Keratinocyte (primary cell): ENCODE data around the gene ETNK2. TPM values are rescaled to one million over a fixed set of nuclear protein-coding genes. Genes with fewer than 3 reads are reported as not detected.

Experiments used
- DNase-seq: peaks from one replicate; pipeline ENCODE4 v3.0.0-alpha.2; 2011; ENCODE audit warnings: low read depth, missing footprints, low spot score
- FAIRE-seq: peaks from 2 replicates; lab custom pipeline; 2011; peaks lifted over from hg19 to GRCh38; lab: Jason Lieb, UNC
- H2AFZ ChIP-seq: 2 replicates; pipeline ENCODE4 v1.6.0; 2012; ENCODE audit warnings: low read length, control low read depth, inconsistent platforms; ENCODE audit not compliant: control insufficient read depth
- H3K27ac ChIP-seq: 2 replicates; pipeline ENCODE4 v1.5.1; 2011; ENCODE audit warnings: low read length; ENCODE audit not compliant: control insufficient read depth, insufficient read depth
- H3K27me3 ChIP-seq: 3 replicates; pipeline ENCODE4 v1.6.0; 2011; ENCODE audit warnings: low read length; ENCODE audit not compliant: control insufficient read depth, insufficient read depth; ENCODE audit errors: extremely low read depth
- H3K36me3 ChIP-seq, 2 experiments: 2 replicates in 1 of 2; 3 replicates in 1 of 2; pipeline ENCODE4 v1.5.1; 2011; ENCODE audit warnings: low read length in 2 of 2, mild to moderate bottlenecking in 1 of 2; ENCODE audit not compliant: control insufficient read depth in 2 of 2, insufficient read depth in 2 of 2; ENCODE audit errors: extremely low read depth in 1 of 2
- H3K4me1 ChIP-seq: 3 replicates; pipeline ENCODE4 v1.5.1; 2011; ENCODE audit warnings: low read length; ENCODE audit not compliant: control insufficient read depth, insufficient read depth; ENCODE audit errors: extremely low read depth
- H3K4me2 ChIP-seq: 3 replicates; pipeline ENCODE4 v1.6.0; 2011; ENCODE audit warnings: low read depth, low read length; ENCODE audit not compliant: control insufficient read depth, insufficient read depth; ENCODE audit errors: extremely low read depth
- H3K4me3 ChIP-seq, 3 experiments: fragments of 200-600 bp in 1 of 3; sonication (generic) in 1 of 3; 2 replicates in 2 of 3; 3 replicates in 1 of 3; pipeline ENCODE4 v1.5.1; 2011 to 2016; ENCODE audit warnings: low read length in 3 of 3, mild to moderate bottlenecking in 3 of 3, control low read depth in 2 of 3, inconsistent platforms in 1 of 3, low read depth in 1 of 3, mixed read lengths in 1 of 3, mixed run types in 1 of 3, moderate library complexity in 1 of 3; ENCODE audit not compliant: control insufficient read depth in 2 of 3, insufficient read depth in 2 of 3; ENCODE audit errors: extremely low read depth in 1 of 3
- H3K79me2 ChIP-seq: 2 replicates; pipeline ENCODE4 v1.6.0; 2012; ENCODE audit warnings: low read length; ENCODE audit not compliant: control insufficient read depth, insufficient read depth
- H3K9ac ChIP-seq: 3 replicates; pipeline ENCODE4 v1.6.0; 2011; ENCODE audit warnings: low read length; ENCODE audit not compliant: control insufficient read depth, insufficient read depth; ENCODE audit errors: extremely low read depth
- H3K9me1 ChIP-seq: 3 replicates; pipeline ENCODE4 v1.6.0; 2011; ENCODE audit warnings: low read length; ENCODE audit not compliant: control insufficient read depth, insufficient read depth; ENCODE audit errors: extremely low read depth
- H3K9me3 ChIP-seq: 2 replicates; pipeline ENCODE4 v1.5.1; 2012; ENCODE audit warnings: low read depth, low read length; ENCODE audit not compliant: control insufficient read depth
- H4K20me1 ChIP-seq: 3 replicates; pipeline ENCODE4 v1.6.0; 2011; ENCODE audit warnings: low read length; ENCODE audit not compliant: control insufficient read depth, insufficient read depth; ENCODE audit errors: extremely low read depth
- CTCF ChIP-seq, 3 experiments: IDR thresholded peaks in 1 of 3; conservative IDR thresholded peaks in 1 of 3; optimal IDR thresholded peaks in 1 of 3; 2 replicates in 2 of 3; 3 replicates in 1 of 3; pipeline versions ENCODE3 to v1.5.1; 2011; ENCODE audit warnings: low read length in 3 of 3, mild to moderate bottlenecking in 3 of 3, moderate library complexity in 2 of 3, control low read depth in 1 of 3, inconsistent platforms in 1 of 3; ENCODE audit not compliant: insufficient read depth in 2 of 3; ENCODE audit errors: extremely low read depth in 1 of 3
- EZH2 ChIP-seq: IDR thresholded peaks from one replicate; pipeline ENCODE4 v1.6.1; 2012; ENCODE audit warnings: inconsistent platforms, mild to moderate bottlenecking, low read length, moderate library complexity
- dilution Hi-C: fragments of 300-500 bp; cut with MboI; formaldehyde crosslinking; loops from one replicate; pipeline ENCODE4 v1.7.0; 2020; ENCODE audit warnings: low sequenced_read_pairs; ENCODE audit not compliant: extremely low pct_ligation_motif_present
- polyA plus RNA-seq, 5 experiments: library from polyadenylated mRNA; depleted of rRNA in 3 of 5; stranded (reverse) in 3 of 5; stranded (forward) in 1 of 5; unstranded in 1 of 5; fragments of >200 nt; gene quantifications; 1 replicate in 1 of 5; 2 replicates in 3 of 5; 3 replicates in 1 of 5; pipeline versions ENCODE4 v1.2.1 to v1.2.3, GENCODE V29; 2011 to 2012; ENCODE audit warnings: missing spikeins in 2 of 5, low read depth in 1 of 5, low replicate concordance in 1 of 5

Gene ETNK2
- polyA plus RNA-seq, 1 donor (not counting 4 experiments of a cell fraction or from before 2014, with no cell fraction given): 18.4 TPM

GRCh38 chr1:204114606-204115005 lies 37.2 kb downstream of the ETNK2 start:
- Histone ChIP-seq H4K20me1 (no peaks in the 10 kb centered on the region), H3K4me1 (no peaks in the 10 kb centered on the region), H3K36me3 (peaks cover 0 to 4% of the 10 kb centered on the region in 2 experiments), H3K27me3 (no peaks in the 10 kb centered on the region), H3K9me3 (no peaks in the 10 kb centered on the region), H3K9ac (no peak overlapping the region), H3K4me3 (no peak overlapping the region), H3K79me2 (no peaks in the 10 kb centered on the region), H3K27ac (no peak overlapping the region), H2AFZ (no peak overlapping the region), H3K4me2 (no peak overlapping the region), H3K9me1 (no peaks in the 10 kb centered on the region)
- dilution Hi-C loops: no loop called here
- DNase-seq (no peak), FAIRE-seq (no peak)
- no peak for TF ChIP-seq EZH2
- no peak for TF ChIP-seq CTCF (optimal IDR thresholded peaks at IDR 0.05 in 1 of 3, IDR thresholded peaks at IDR 0.05 in 1 of 3, conservative IDR thresholded peaks at IDR 0.05 in 1 of 3; ENCODE audit: extremely low read depth in 1 of 3, insufficient read depth in 2 of 3, low read length in 3 of 3)

- DNase-seq (no peak), FAIRE-seq (no peak)
- Histone ChIP-seq H3K9me3 (no peaks in the 10 kb centered on the region), H3K9ac (no peak overlapping the region), H2AFZ (no peak overlapping the region), H3K9me1 (no peaks in the 10 kb centered on the region), H3K36me3 (peaks cover 0 to 4% of the 10 kb centered on the region in 2 experiments), H3K79me2 (no peaks in the 10 kb centered on the region), H4K20me1 (no peaks in the 10 kb centered on the region), H3K27me3 (no peaks in the 10 kb centered on the region), H3K4me1 (no peaks in the 10 kb centered on the region), H3K27ac (no peak overlapping the region), H3K4me3 (no peak overlapping the region), H3K4me2 (no peak overlapping the region)
- TF ChIP-seq CTCF (optimal IDR thresholded peaks at IDR 0.05 in 1 of 3, IDR thresholded peaks at IDR 0.05 in 1 of 3, conservative IDR thresholded peaks at IDR 0.05 in 1 of 3; ENCODE audit: extremely low read depth in 1 of 3, insufficient read depth in 2 of 3, low read length in 3 of 3) (no peak), EZH2 (no peak)
- dilution Hi-C loops: no loop called here
Measured at GRCh38 chr1:204113896-204114295, 37.9 kb downstream of the ETNK2 start.
